ENCODE measurements around the gene MFSD6.

The MFSD6 gene

DNA sequence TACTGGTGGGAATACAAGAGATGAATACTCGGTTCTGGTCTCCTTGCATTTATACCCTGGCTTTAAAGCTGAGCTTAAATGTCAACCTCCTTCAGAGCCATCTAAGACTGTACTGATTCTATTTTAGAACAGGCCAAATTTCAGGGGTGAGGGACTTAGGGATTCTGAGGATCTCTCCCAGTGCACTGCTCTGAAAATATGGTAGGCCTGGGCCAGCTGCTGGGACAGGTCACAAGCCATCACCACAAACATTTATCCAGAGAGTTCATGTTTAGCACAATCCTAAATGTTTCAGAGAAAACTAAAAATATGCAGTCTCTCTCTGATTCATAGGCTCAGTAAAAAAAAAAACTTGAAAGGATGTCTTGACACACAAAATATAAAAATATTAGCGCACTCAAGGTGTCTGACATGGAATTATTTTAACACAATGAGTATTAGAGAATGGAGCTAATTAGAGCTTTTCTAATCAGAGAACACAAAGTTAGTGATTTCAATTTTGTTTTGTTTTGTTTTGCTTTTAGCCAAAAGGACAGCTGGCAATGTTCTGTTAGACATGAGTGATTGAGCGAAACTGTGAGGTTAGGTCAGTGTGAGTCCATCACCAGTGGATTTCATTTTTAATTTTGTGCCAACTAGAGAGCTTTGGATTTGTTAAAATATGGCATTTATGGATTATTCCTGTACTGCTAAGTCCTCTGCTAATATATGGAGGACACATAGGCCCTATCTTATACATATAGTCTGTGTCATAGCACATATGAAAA lies 38.8 kb downstream of the MFSD6 start:
- Histone ChIP-seq H3K36me3 (ENCODE audit: insufficient read depth, low read length) (no peaks in the 10 kb centered on the region), H3K9ac (ENCODE audit: insufficient read length) (no peak overlapping the region), H3K27ac (no peak overlapping the region), H3K9me3 (ENCODE audit: low read depth, low read length) (no peaks in the 10 kb centered on the region), H3K4me3 (no peak overlapping the region)
- DNase-seq (ENCODE audit: low read depth, low spot score): no peak
- no peak for TF ChIP-seq FOXP2 (optimal IDR thresholded peaks at IDR 0.05; ENCODE audit: control extremely low read depth, extremely low read length, insufficient read depth)
- no peak for TF ChIP-seq POLR2AphosphoS5 (IDR thresholded peaks at IDR 0.05; ENCODE audit: borderline replicate concordance, low read depth, low read length)
- no peak for TF ChIP-seq EZH2 (IDR thresholded peaks at IDR 0.05)

DNA sequence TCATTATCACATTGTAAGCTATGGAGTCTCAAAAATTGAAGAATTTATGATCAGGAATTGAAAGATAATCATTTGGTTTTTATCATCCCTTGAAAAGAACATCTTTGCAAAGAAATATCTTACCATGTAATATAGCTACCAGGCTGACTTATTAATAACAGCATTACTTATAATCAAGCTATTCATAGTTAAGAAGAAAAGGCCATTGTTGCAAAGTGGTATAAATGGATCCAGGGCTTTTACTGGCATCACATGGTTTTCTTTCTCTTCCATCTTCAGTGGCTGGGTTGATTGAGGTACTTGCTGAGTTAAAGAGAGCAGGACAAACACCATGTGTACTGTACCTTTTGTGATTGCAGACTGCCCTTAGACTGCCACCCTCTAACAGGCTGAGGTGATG lies 39.6 kb downstream of the MFSD6 start:
- no peaks in the 10 kb centered on the region for H3K36me3 ChIP-seq (ENCODE audit: insufficient read depth, low read length)
- TF ChIP-seq FOXP2 (optimal IDR thresholded peaks at IDR 0.05; ENCODE audit: control extremely low read depth, extremely low read length, insufficient read depth): no peak
- TF ChIP-seq POLR2AphosphoS5 (IDR thresholded peaks at IDR 0.05; ENCODE audit: borderline replicate concordance, low read depth, low read length): no peak
- no peak for TF ChIP-seq EZH2 (IDR thresholded peaks at IDR 0.05)
- no peak for DNase-seq (ENCODE audit: low read depth, low spot score)
- H3K4me3 ChIP-seq: no peak overlapping the region
- H3K9ac ChIP-seq (ENCODE audit: insufficient read length): no peak overlapping the region
- H3K27ac ChIP-seq: no peak overlapping the region
- no peaks in the 10 kb centered on the region for H3K9me3 ChIP-seq (ENCODE audit: low read depth, low read length)

DNA sequence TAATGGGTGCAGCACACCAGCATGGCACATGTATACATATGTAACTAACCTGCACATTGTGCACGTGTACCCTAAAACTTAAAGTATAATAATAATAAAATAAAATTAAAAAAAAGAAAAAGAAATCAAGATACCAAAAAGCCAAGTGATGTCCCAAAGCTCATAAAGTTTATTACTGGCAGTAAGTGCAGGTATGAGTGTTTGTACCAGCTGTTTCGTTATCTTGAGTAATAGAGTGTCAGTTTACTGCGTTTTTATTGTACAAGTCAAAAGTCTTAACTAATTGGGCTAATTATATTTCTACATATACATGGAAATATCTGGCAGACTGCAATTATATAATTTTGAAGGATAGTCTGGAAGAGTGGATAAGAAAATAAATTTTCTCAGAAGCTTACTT lies 41.8 kb downstream of the MFSD6 start:
- H3K27ac ChIP-seq: no peak overlapping the region
- TF ChIP-seq EZH2 (IDR thresholded peaks at IDR 0.05) (no peak), FOXP2 (optimal IDR thresholded peaks at IDR 0.05; ENCODE audit: control extremely low read depth, extremely low read length, insufficient read depth) (no peak), POLR2AphosphoS5 (IDR thresholded peaks at IDR 0.05; ENCODE audit: borderline replicate concordance, low read depth, low read length) (no peak)
- H3K36me3 ChIP-seq (ENCODE audit: insufficient read depth, low read length): no peaks in the 10 kb centered on the region
- H3K9ac ChIP-seq (ENCODE audit: insufficient read length): no peak overlapping the region
- H3K9me3 ChIP-seq (ENCODE audit: low read depth, low read length): no peaks in the 10 kb centered on the region
- no peak for DNase-seq (ENCODE audit: low read depth, low spot score)
- no peak overlapping the region for H3K4me3 ChIP-seq

DNA sequence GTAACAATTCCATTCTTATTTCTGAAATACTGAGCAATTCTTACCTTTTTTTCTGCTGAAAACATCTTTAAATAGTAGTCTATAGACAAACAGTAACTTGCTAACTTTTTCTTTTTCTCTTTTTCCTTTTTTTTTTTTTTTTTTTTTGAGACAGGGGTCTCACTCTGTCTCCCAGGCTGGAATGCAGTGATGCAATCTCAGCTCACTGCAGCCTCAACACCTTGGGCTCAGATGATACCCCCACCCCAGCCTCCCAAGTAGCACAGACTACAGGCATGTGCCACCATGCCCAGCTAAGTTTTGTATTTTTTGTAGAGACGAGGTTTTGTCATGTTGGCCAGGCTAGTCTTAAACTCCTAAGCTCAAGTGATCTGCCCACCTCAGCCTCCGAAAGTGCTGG lies 42.2 kb downstream of the MFSD6 start:
- Histone ChIP-seq H3K4me3 (no peak overlapping the region), H3K9ac (ENCODE audit: insufficient read length) (no peak overlapping the region), H3K27ac (no peak overlapping the region), H3K36me3 (ENCODE audit: insufficient read depth, low read length) (no peaks in the 10 kb centered on the region), H3K9me3 (ENCODE audit: low read depth, low read length) (no peaks in the 10 kb centered on the region)
- no peak for DNase-seq (ENCODE audit: low read depth, low spot score)
- TF ChIP-seq POLR2AphosphoS5 (IDR thresholded peaks at IDR 0.05; ENCODE audit: borderline replicate concordance, low read depth, low read length) (no peak), FOXP2 (optimal IDR thresholded peaks at IDR 0.05; ENCODE audit: control extremely low read depth, extremely low read length, insufficient read depth) (no peak), EZH2 (IDR thresholded peaks at IDR 0.05) (no peak)

DNA sequence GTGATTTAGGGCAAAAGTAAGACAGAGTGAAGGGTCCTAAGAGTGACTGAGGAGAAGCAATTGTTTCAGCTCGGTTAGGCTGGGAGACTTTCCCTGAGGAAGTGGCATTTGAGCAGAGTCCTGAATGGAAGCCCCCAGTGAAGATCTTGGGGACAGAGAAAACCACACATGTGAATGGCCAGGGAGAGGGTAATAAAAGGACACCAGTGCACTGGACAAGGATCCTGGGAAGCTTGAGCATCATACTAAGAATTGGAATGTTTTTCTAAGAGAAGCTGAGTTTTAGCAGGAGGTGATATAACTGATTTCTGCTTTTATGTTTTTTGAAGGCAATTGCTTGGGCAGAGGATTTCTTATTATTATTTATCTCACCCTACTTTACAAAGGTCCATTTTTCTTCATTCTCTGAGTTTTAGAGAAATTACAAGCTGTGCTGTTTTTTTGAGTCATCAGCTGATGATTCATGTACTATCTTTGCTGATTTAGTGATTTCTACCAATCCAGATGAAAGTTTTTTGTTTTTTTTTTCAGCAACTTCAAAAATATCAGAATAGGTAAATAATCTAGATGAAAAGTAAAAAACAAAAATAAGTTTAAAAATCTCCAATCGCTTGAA lies 43.5 kb downstream of the MFSD6 start:
- H3K4me3 ChIP-seq: no peak overlapping the region
- H3K36me3 ChIP-seq (ENCODE audit: insufficient read depth, low read length): no peaks in the 10 kb centered on the region
- TF ChIP-seq EZH2 (IDR thresholded peaks at IDR 0.05) (no peak), FOXP2 (optimal IDR thresholded peaks at IDR 0.05; ENCODE audit: control extremely low read depth, extremely low read length, insufficient read depth) (no peak), POLR2AphosphoS5 (IDR thresholded peaks at IDR 0.05; ENCODE audit: borderline replicate concordance, low read depth, low read length) (no peak)
- no peak overlapping the region for H3K9ac ChIP-seq (ENCODE audit: insufficient read length)
- H3K27ac ChIP-seq: no peak overlapping the region
- no peaks in the 10 kb centered on the region for H3K9me3 ChIP-seq (ENCODE audit: low read depth, low read length)
- DNase-seq (ENCODE audit: low read depth, low spot score): no peak

DNA sequence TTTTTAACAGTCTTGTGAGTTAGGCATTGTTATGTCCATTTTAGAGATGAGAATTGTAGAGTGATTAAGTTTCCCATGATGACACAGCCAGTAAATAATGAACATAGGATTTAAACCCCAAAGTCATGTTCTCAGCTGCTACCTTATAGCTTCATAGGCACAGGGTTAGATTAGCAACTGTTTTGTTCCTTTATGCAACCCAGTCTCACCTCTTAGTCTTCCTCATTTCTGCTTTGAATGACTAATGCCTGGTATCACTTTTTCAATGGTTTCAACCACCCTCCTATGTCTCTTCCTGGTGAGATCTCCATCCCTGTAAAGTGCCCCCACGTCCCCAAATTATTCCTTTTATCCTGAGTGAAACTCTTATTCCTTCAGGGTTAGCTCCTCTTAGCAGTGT lies 44.3 kb downstream of the MFSD6 start:
- H3K9me3 ChIP-seq (ENCODE audit: low read depth, low read length): no peaks in the 10 kb centered on the region
- no peak for DNase-seq (ENCODE audit: low read depth, low spot score)
- H3K27ac ChIP-seq: no peak overlapping the region
- no peak overlapping the region for H3K9ac ChIP-seq (ENCODE audit: insufficient read length)
- H3K36me3 ChIP-seq (ENCODE audit: insufficient read depth, low read length): no peaks in the 10 kb centered on the region
- TF ChIP-seq FOXP2 (optimal IDR thresholded peaks at IDR 0.05; ENCODE audit: control extremely low read depth, extremely low read length, insufficient read depth): no peak
- no peak for TF ChIP-seq POLR2AphosphoS5 (IDR thresholded peaks at IDR 0.05; ENCODE audit: borderline replicate concordance, low read depth, low read length)
- no peak for TF ChIP-seq EZH2 (IDR thresholded peaks at IDR 0.05)
- H3K4me3 ChIP-seq: no peak overlapping the region

DNA sequence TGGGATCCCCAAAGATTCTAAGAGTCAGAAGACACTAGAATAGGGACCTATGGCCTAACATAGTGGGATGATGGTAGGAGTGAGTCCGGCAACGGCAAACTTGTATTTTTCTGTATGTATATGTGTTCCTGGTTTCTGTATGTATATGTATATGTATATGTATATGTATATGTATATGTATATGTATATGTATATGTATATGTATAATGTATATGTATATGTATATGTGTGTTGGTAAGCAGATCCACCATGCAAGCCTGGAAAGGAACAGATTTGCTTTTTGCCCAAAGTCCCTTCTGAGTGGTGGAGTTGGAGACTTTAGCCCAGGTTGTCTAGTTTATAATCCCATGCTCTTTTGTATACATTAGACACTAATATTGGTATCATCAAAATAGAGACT lies 46.6 kb downstream of the MFSD6 start:
- H3K4me3 ChIP-seq: no peak overlapping the region
- TF ChIP-seq EZH2 (IDR thresholded peaks at IDR 0.05) (no peak), POLR2AphosphoS5 (IDR thresholded peaks at IDR 0.05; ENCODE audit: borderline replicate concordance, low read depth, low read length) (no peak), FOXP2 (optimal IDR thresholded peaks at IDR 0.05; ENCODE audit: control extremely low read depth, extremely low read length, insufficient read depth) (no peak)
- no peak for DNase-seq (ENCODE audit: low read depth, low spot score)
- no peaks in the 10 kb centered on the region for H3K36me3 ChIP-seq (ENCODE audit: insufficient read depth, low read length)
- H3K9ac ChIP-seq (ENCODE audit: insufficient read length): no peak overlapping the region
- no peak overlapping the region for H3K27ac ChIP-seq
- no peaks in the 10 kb centered on the region for H3K9me3 ChIP-seq (ENCODE audit: low read depth, low read length)

DNA sequence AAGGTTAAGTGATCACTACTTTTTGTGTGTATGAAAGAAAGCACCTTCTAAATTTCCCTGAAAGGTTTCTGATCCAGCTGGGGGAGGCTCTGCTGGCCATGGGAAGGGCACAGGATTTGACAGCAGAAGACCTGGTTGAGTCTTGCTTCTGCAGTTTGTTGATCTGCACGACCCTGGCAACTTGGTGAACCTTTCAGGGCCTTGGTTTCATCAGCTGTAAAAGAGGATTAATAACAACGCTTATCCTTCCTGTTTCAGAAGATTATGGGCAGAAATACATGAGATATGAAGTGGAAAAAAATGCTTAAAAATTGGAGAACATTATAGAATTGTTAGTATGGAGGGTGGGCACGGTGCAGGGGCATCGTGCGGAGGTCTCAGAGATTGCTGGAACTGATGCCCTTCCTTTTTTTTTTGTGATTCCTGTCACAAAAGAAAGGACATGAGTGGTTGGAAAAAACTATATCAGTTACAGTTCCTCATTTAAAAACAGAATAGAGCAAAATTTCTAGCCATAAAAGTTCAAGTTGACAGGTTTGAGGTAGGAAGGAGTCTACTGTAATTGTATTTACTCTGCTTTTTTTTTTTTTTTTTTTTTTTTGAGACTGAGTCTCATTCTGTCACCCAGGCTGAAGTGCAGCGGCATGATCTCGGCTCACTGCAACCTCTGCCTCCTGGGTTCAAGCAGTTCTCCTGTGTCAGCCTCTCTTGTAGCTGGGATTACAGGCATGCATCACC lies 47.4 kb downstream of the MFSD6 start:
- TF ChIP-seq POLR2AphosphoS5 (IDR thresholded peaks at IDR 0.05; ENCODE audit: borderline replicate concordance, low read depth, low read length) (no peak), FOXP2 (optimal IDR thresholded peaks at IDR 0.05; ENCODE audit: control extremely low read depth, extremely low read length, insufficient read depth) (no peak), EZH2 (IDR thresholded peaks at IDR 0.05) (no peak)
- DNase-seq (ENCODE audit: low read depth, low spot score): no peak
- H3K9me3 ChIP-seq (ENCODE audit: low read depth, low read length): no peaks in the 10 kb centered on the region
- H3K9ac ChIP-seq (ENCODE audit: insufficient read length): no peak overlapping the region
- no peak overlapping the region for H3K27ac ChIP-seq
- no peaks in the 10 kb centered on the region for H3K36me3 ChIP-seq (ENCODE audit: insufficient read depth, low read length)
- no peak overlapping the region for H3K4me3 ChIP-seq
